GM18505 (cell line): ENCODE measurements around the gene SNAP29.
"Not testable (repeated sequence)": the region's sequence is repeated elsewhere in the genome, so short reads cannot be mapped to it uniquely, and the experiment has no call there.

ENCODE experiments used
- ATAC-seq: cut with Tn5 transposase; IDR thresholded peaks from one replicate; pipeline ENCODE4 v1.9.1; 2021; ENCODE audit not compliant: unreplicated experiment
- POLR2A ChIP-seq: IDR thresholded peaks from 4 replicates; pipeline ENCODE4 v1.6.1; 2011; ENCODE audit warnings: borderline replicate concordance; ENCODE audit not compliant: insufficient read depth, insufficient read length; ENCODE audit errors: extremely low read depth

The SNAP29 gene

GRCh38 chr22:20933910-20934309 lies 75.1 kb downstream of the SNAP29 start:
- no peak for TF ChIP-seq POLR2A
- no peak for ATAC-seq

- ATAC-seq, result not testable (repeated sequence)
Measured at GRCh38 chr22:20935049-20935448, 76.2 kb downstream of the SNAP29 start.

GRCh38 chr22:20935780-20936539 lies 77.2 kb downstream of the SNAP29 start:
- not testable (repeated sequence) for ATAC-seq

GRCh38 chr22:20937031-20937793 lies 78.4 kb downstream of the SNAP29 start:
- TF ChIP-seq POLR2A, result no peak
- no peak for ATAC-seq

GRCh38 chr22:20937794-20938671 lies 79.2 kb downstream of the SNAP29 start:
- TF ChIP-seq POLR2A, result no peak
- ATAC-seq, result no peak

- not testable (repeated sequence) for ATAC-seq
Measured at GRCh38 chr22:20939457-20940185, 80.8 kb downstream of the SNAP29 start.

- no peak for ATAC-seq
- TF ChIP-seq POLR2A, result no peak
Measured at GRCh38 chr22:20940186-20940651, 81.4 kb downstream of the SNAP29 start.
